Sciatic nerve (tissue), 2 donors: ENCODE results near the gene UBB. TPM values are rescaled to one million over a fixed set of nuclear protein-coding genes. Genes with fewer than 3 reads are reported as not detected.

ENCODE experiments used
- ATAC-seq: fragments of 200-7000 bp; cut with Tn5 transposase; one replicate; pipeline ENCODE4 v1.9.1; 2020; ENCODE audit warnings: mild to moderate bottlenecking, moderate library complexity
- DNase-seq: peaks from one replicate; pipeline ENCODE4 v3.0.0-alpha.2; 2020; ENCODE audit warnings: low spot score
- intact Hi-C: fragments of 100-400 bp; cut with DNase I; formaldehyde crosslinking; loops from one replicate; pipeline ENCODE4 v1.14.2; 2022
- total RNA-seq: library from RNA; stranded (reverse); fragmentation: NEBNext Ultra II Directional; extraction: Animal tissue kit (Norgen Biotek cat#: 25700); gene quantifications from one replicate; pipeline ENCODE4 v1.2.1, GENCODE V29; 2021
- donor health status: DM: no; HTN: no; CAD: no.
- donor health status: DM: no; HTN: no; CAD: no.

UBB gene
- total RNA-seq, 1 donor from 2014 or later: 589 TPM

- intact Hi-C loops: no loop called here
- DNase-seq: peak; percentile 87
- ATAC-seq: peak; percentile 77
Observed at GRCh38 chr17:16407911-16408588, 27.2 kb downstream of the UBB start.

GRCh38 chr17:16415031-16415924, 34.4 kb downstream of the UBB start, which contains the start of gene TRPV2:
Gene TRPV2 (plus strand): TSS chr17:16415571. CDS start chr17:16417669, 2,098 bp downstream.
- peak; percentile 69 for DNase-seq
- intact Hi-C loops: no loop called here

GRCh38 chr17:16417399-16417798, 36.5 kb downstream of the UBB start:
- intact Hi-C loops: no loop called here
- ATAC-seq (no peak), DNase-seq (no peak)

More at GRCh38 chr17:16415031-16415924, 34.4 kb downstream of the UBB start, which contains the start of gene TRPV2:
- peak; percentile 36 for ATAC-seq

GRCh38 chr17:16417896-16418684, 37.2 kb downstream of the UBB start:
- DNase-seq (no peak), ATAC-seq (no peak)
- intact Hi-C loops: no loop called here

- DNase-seq: no peak
- no peak for ATAC-seq
- intact Hi-C loops: no loop called here
Observed at GRCh38 chr17:16418685-16419068, 37.8 kb downstream of the UBB start.

GRCh38 chr17:16419074-16419928, 38.4 kb downstream of the UBB start:
- peak; percentile 15 for ATAC-seq
- DNase-seq: no peak
- intact Hi-C loops: no loop called here

GRCh38 chr17:16419929-16420271, 39.0 kb downstream of the UBB start:
- no peak for ATAC-seq
- DNase-seq: no peak
- intact Hi-C loops: no loop called here

GRCh38 chr17:16422416-16422815, 41.5 kb downstream of the UBB start:
- intact Hi-C loops: no loop called here
- no peak for ATAC-seq
- DNase-seq: no peak

- intact Hi-C loops: no loop called here
- no peak for DNase-seq
- ATAC-seq: no peak
Observed at GRCh38 chr17:16423226-16423872, 42.5 kb downstream of the UBB start.

GRCh38 chr17:16425202-16425601, 44.3 kb downstream of the UBB start:
- DNase-seq (no peak), ATAC-seq (no peak)
- intact Hi-C loops: no loop called here

- DNase-seq: no peak
- ATAC-seq: no peak
Observed at GRCh38 chr17:16425698-16426659, 45.1 kb downstream of the UBB start.

GRCh38 chr17:16427020-16427419, 46.1 kb downstream of the UBB start:
- intact Hi-C loops: no loop called here
- no peak for ATAC-seq
- no peak for DNase-seq

More at GRCh38 chr17:16425698-16426659, 45.1 kb downstream of the UBB start:
- intact Hi-C loops: no loop called here

- ATAC-seq (peak; percentile 75), DNase-seq (no peak)
- intact Hi-C loops: no loop called here
Observed at GRCh38 chr17:16428098-16428882, 47.4 kb downstream of the UBB start.

- DNase-seq (no peak), ATAC-seq (no peak)
- intact Hi-C loops: no loop called here
Observed at GRCh38 chr17:16429083-16429482, 48.2 kb downstream of the UBB start.

GRCh38 chr17:16430650-16431049, 49.8 kb downstream of the UBB start:
- intact Hi-C loops: no loop called here
- no peak for ATAC-seq
- DNase-seq: no peak

GRCh38 chr17:16432017-16432416, 51.1 kb downstream of the UBB start:
- no peak for ATAC-seq
- intact Hi-C loops: no loop called here
- no peak for DNase-seq
